ENCODE data around the gene SIX6.
"Not testable (repeated sequence)": the region's sequence is repeated elsewhere in the genome, so short reads cannot be mapped to it uniquely, and the experiment has no call there.

The SIX6 gene

GRCh38 chr14:60508707-60509437 is at the start of gene SIX6:
Gene SIX6, plus strand, starts transcription at chr14:60509146. Its CDS starts 253 bp downstream, at chr14:60509399.
- no peak within 1 kb of the TSS for H3K4me3 ChIP-seq (ENCODE audit: low read depth, low read length)
- TF ChIP-seq CTCF (IDR thresholded peaks at IDR 0.05; ENCODE audit: low read depth, low read length), result no peak

GRCh38 chr14:60480248-60480647 is 28.7 kb upstream of the SIX6 start:
- H3K4me3 ChIP-seq (ENCODE audit: low read depth, low read length), result not testable (repeated sequence)

GRCh38 chr14:60482743-60483142 is 26.2 kb upstream of the SIX6 start:
- no peak overlapping the region for H3K4me3 ChIP-seq (ENCODE audit: low read depth, low read length)
- TF ChIP-seq CTCF (IDR thresholded peaks at IDR 0.05; ENCODE audit: low read depth, low read length), result no peak

- TF ChIP-seq CTCF (IDR thresholded peaks at IDR 0.05; ENCODE audit: low read depth, low read length), result no peak
- H3K4me3 ChIP-seq (ENCODE audit: low read depth, low read length), result no peak overlapping the region
Measured at GRCh38 chr14:60485057-60485597, 23.8 kb upstream of the SIX6 start.

GRCh38 chr14:60485598-60486251 is 23.2 kb upstream of the SIX6 start, which contains the start of gene C14orf39:
Gene C14orf39, minus strand, starts transcription at chr14:60486063. Its CDS starts 985 bp downstream, at chr14:60485078.
- H3K4me3 ChIP-seq (ENCODE audit: low read depth, low read length), result no peak within 1 kb of the TSS
- no peak for TF ChIP-seq CTCF (IDR thresholded peaks at IDR 0.05; ENCODE audit: low read depth, low read length)

- no peak overlapping the region for H3K4me3 ChIP-seq (ENCODE audit: low read depth, low read length)
- TF ChIP-seq CTCF (IDR thresholded peaks at IDR 0.05; ENCODE audit: low read depth, low read length), result no peak
Measured at GRCh38 chr14:60487211-60487610, 21.7 kb upstream of the SIX6 start.

GRCh38 chr14:60488175-60488574 is 20.8 kb upstream of the SIX6 start:
- no peak for TF ChIP-seq CTCF (IDR thresholded peaks at IDR 0.05; ENCODE audit: low read depth, low read length)
- no peak overlapping the region for H3K4me3 ChIP-seq (ENCODE audit: low read depth, low read length)
